ENCODE measurements around the gene SLC6A19.
"Not testable (repeated sequence)": the region's sequence is repeated elsewhere in the genome, so short reads cannot be mapped to it uniquely, and the experiment has no call there.

The SLC6A19 gene

DNA sequence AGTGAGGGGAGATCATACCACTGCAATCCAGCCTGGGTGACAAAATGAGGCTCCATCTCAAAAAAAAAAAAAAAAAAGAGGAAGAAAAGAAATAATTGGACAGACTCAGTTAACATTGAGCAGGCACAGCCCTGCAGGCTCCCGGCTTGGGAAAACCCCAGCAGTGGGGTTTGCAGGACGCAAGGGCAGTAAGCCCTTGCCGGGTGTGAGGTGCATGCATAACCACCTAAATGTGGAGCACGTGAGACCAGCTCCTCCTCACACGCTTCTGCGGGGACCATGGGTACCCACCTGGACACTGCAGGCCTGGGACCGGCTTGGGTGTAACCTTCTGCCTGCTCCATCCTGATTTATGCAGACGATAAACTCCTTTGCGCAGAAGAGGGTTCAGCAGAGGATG, 19.0 kb downstream of the SLC6A19 start:
- H3K36me3 Mint-ChIP-seq = no peaks in the 10 kb centered on the region
- H3K4me1 Mint-ChIP-seq = peaks cover 0 to under 1% of the 10 kb centered on the region in 2 donors
- H3K27me3 Mint-ChIP-seq = peaks cover 6 to 12% of the 10 kb centered on the region in 2 donors
- ATAC-seq (replicated peaks) = no peak
- no peak for DNase-seq
- no peak overlapping the region for H3K4me3 Mint-ChIP-seq
- H3K27ac Mint-ChIP-seq = no peak overlapping the region
- peaks cover 4% of the 10 kb centered on the region in 2 donors for H3K9me3 Mint-ChIP-seq

DNA sequence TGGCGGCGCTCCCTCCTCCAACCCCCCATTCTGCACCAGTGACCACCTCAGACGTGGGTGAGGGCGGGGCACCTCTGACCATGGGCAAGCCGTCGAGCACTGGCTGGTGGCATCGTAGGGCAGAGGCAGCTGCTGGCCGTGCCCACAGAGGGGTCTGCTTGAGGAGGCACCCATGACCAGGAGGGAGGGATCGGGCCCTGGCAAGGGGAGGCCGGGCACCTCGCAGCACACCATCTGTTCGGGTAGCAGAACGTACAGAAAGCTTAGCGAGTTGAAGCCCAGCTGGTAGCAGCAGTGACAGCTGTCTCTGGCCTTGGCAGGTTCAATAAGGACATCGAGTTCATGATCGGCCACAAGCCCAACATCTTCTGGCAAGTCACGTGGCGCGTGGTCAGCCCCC, 19.4 kb downstream of the SLC6A19 start:
- Mint-ChIP-seq H3K27me3 (peaks cover 7 to 11% of the 10 kb centered on the region in 2 donors), H3K9me3 (peaks cover 2% of the 10 kb centered on the region in 2 donors), H3K36me3 (no peaks in the 10 kb centered on the region), H3K4me3 (no peak overlapping the region), H3K4me1 (no peaks in the 10 kb centered on the region), H3K27ac (no peak overlapping the region)
- ATAC-seq (replicated peaks) (no peak), DNase-seq (no peak)

DNA sequence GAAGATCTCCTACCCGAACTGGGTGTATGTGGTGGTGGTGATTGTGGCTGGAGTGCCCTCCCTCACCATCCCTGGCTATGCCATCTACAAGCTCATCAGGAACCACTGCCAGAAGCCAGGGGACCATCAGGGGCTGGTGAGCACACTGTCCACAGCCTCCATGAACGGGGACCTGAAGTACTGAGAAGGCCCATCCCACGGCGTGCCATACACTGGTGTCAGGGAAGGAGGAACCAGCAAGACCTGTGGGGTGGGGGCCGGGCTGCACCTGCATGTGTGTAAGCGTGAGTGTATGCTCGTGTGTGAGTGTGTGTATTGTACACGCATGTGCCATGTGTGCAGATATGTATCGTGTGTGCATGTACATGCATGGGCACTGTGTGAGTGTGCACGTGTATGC, 20.3 kb downstream of the SLC6A19 start:
- Mint-ChIP-seq H3K27me3 (peaks cover 10 to 11% of the 10 kb centered on the region in 2 donors), H3K36me3 (no peaks in the 10 kb centered on the region), H3K9me3 (no peaks in the 10 kb centered on the region), H3K27ac (no peak overlapping the region), H3K4me1 (no peaks in the 10 kb centered on the region), H3K4me3 (no peak overlapping the region)
- no peak for ATAC-seq (replicated peaks)
- no peak for DNase-seq

DNA sequence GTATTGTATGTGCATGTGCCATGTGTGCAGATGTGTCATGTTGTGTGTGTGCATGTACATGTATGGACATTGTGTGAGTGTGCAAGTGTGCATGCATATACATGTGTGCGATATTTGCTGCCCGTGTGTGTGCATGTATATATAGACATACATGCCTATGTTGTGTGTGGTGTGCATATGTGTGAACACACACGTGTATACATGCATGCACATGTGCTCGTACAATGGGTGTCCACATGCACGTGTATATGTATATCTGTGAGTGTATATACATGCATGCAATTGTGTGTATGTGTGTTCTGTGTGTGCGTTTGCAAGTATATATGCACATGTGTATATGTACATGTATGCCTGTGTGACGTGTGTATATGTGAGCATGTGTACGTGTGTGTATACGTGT, 20.8 kb downstream of the SLC6A19 start:
- no peak for DNase-seq
- no peak overlapping the region for H3K4me3 Mint-ChIP-seq
- H3K4me1 Mint-ChIP-seq = no peaks in the 10 kb centered on the region
- H3K9me3 Mint-ChIP-seq = no peaks in the 10 kb centered on the region
- H3K36me3 Mint-ChIP-seq = no peaks in the 10 kb centered on the region
- no peak overlapping the region for H3K27ac Mint-ChIP-seq
- peaks cover 11 to 13% of the 10 kb centered on the region in 2 donors for H3K27me3 Mint-ChIP-seq
- ATAC-seq (replicated peaks) = no peak

DNA sequence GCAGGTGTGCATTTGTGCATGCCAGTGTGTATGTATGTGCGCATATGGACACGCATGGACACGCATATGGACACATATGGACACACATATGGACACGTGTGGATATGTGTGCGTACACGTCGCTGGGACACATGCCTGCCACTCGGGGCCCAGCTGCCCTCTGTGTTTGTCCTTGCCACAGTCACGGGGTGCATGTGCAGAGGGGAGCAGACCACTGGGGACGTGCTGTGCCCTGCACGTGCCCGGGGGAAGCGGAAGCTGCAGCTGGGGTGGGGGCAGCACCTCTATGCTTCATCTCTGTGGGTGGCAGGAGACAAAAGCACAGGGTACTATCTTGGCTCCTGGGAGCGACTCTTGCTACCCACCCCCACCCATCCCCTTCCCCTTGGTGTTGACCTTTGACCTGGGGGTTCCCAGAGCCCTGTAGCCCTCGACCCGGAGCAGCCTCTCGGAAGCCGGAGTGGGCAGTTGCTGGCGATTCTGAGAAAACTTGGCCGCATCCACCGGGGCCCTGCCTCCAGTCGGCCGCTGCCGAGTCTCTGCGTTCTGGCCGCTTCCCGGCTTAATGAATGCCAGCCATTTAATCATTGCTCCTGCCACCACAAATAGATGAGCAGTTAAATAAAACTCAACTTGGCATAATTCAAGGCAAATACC, 21.4 kb downstream of the SLC6A19 start:
- Mint-ChIP-seq H3K9me3 (no peaks in the 10 kb centered on the region), H3K27me3 (peaks cover 11 to 16% of the 10 kb centered on the region in 2 donors), H3K4me3 (no peak overlapping the region), H3K4me1 (no peaks in the 10 kb centered on the region), H3K27ac (no peak overlapping the region), H3K36me3 (no peaks in the 10 kb centered on the region)
- ATAC-seq (replicated peaks) = no peak
- no peak for DNase-seq

DNA sequence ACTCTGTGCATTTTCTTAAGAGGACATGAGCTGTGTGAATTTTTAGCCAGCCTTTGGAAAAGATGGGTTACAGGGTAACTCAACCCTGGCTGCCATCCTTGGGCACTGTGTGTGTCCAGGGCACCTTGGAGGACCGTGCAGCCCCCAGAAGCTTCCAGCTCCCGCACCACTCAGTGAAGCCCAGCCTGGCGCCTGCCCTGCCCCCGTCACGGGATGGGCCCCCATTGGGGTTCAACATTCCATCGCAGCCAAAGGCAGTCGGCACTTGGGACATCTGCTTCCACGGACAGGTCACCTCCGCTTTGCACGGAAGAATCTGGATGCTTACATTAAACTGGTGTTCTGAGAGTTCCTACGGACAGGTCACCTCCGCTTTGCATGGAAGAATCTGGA, 21.9 kb downstream of the SLC6A19 start:
- Mint-ChIP-seq H3K27me3 (peaks cover 14 to 17% of the 10 kb centered on the region in 2 donors), H3K27ac (no peak overlapping the region), H3K4me1 (peaks cover 0 to under 1% of the 10 kb centered on the region in 2 donors), H3K4me3 (no peak overlapping the region), H3K36me3 (no peaks in the 10 kb centered on the region), H3K9me3 (no peaks in the 10 kb centered on the region)
- DNase-seq (no peak), ATAC-seq (replicated peaks) (no peak)

DNA sequence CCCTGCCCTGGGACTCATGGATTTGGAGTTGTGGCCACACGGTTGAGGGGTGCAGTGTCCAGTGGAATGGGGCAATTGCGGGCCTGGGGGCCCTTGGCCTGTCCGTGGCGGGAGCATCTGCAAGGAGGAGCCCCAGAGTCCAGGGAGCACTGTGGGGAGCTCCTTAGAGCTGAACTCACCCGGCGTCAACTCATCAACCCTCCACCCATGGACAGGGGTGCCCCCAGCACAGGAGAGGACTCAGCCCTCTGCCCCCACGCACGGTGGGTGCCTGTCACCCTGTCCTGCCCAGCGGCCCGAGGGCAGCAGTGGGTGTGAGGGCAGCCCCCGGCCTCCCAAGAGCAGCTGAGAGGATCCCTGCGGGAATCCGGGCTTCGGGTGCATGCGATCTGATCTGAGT, 23.2 kb downstream of the SLC6A19 start:
- Mint-ChIP-seq H3K4me1 (peaks cover 2% of the 10 kb centered on the region in 2 donors), H3K27me3 (peaks cover 18 to 20% of the 10 kb centered on the region in 2 donors), H3K27ac (no peak overlapping the region), H3K9me3 (no peaks in the 10 kb centered on the region), H3K36me3 (no peaks in the 10 kb centered on the region), H3K4me3 (no peak overlapping the region)
- DNase-seq = no peak
- no peak for ATAC-seq (replicated peaks)

DNA sequence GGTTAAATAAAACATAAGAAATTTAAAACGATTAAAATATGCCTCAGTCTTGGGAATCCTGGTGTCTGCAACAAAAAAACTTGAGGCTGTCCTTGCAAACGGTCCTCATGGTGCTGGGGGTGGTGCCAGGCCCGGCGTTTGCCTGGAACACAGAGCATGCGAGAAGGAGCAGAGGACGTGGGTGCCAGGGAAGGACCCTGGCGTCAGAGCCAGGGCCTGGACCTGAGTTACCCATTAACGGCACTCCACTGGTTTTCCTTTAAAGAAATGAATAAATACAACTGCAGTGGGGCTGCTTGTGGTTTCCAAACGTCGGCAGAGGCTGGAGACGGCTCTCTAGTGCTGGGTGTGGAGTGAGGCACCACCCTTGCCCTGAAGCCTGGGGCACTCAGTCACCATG, 23.7 kb downstream of the SLC6A19 start, which contains the start of gene SLC6A18:
Gene SLC6A18, plus strand, starts transcription at position 301 of the 400 bp plus-strand sequence. Its CDS starts 97 bp downstream, at position 398.
- no peak within 1 kb of the TSS for H3K4me3 Mint-ChIP-seq
- H3K27ac Mint-ChIP-seq = no peak within 1 kb of the TSS

DNA sequence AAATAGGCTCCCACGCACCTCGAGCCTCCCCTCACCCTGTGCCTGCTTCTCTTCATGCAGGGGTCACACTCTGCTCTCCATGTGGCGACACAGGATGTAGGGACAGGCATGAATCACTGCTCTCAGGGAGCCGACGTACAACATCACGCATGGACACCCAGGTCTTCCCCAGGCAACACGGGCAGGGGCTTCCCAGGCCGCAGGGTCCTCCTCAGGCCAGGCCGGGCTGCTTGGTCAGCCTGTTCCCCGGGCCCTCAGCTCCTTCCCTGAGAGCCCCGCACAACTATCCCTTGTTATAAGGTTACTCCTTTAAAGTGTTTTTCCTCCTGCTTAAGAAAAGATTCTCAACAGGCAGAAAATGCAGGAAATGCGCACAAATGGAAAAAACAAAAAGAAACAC, 24.8 kb downstream of the SLC6A19 start:
- Mint-ChIP-seq H3K27me3 (peaks cover 23 to 31% of the 10 kb centered on the region in 2 donors), H3K27ac (no peak overlapping the region), H3K36me3 (no peaks in the 10 kb centered on the region), H3K4me1 (peaks cover 3 to 6% of the 10 kb centered on the region in 2 donors), H3K4me3 (no peak overlapping the region), H3K9me3 (no peaks in the 10 kb centered on the region)
- ATAC-seq (replicated peaks) (no peak), DNase-seq (no peak)

More for the DNA sequence above, 23.7 kb downstream of the SLC6A19 start, which contains the start of gene SLC6A18:
- H3K4me1 Mint-ChIP-seq = peaks cover 2 to 6% of the 10 kb centered on the region in 2 donors
- DNase-seq = no peak
- H3K9me3 Mint-ChIP-seq = no peaks in the 10 kb centered on the region
- H3K36me3 Mint-ChIP-seq = no peaks in the 10 kb centered on the region
- peaks cover 18 to 25% of the 10 kb centered on the region in 2 donors for H3K27me3 Mint-ChIP-seq
- ATAC-seq (replicated peaks) = no peak

DNA sequence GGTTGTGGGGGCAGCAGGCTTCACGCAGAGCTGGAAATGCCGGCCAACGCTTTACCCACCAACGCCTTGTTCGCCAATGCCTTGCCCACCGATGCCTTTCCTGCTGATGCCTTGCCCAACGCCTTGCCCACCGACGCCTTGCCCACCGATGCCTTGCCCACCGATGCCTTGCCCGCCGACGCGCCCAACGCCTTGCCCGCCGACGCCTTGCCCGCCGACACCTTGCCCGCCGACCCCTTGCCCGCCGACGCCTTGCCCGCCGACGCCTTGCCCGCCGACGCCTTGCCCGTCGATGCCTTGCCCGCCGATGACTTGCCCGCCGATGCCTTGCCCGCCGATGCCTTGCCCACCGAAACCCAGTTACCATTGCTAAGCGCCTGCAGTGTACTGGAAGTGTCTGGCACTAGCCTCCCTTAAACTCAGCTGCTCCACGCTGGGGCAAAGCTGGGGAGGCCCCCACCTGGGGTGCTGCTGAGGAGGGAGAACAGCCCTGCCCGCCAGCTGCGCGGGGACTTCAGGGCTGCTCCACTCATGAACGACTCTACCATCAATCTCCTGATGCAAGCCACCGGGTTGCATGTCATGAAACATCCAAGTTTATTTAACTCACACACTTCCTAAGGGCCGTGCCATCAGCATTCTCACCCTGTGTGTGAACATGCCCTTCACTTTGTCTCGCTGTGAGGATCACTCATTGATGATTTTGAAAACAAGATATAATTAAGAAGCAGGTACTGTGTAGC, 25.6 kb downstream of the SLC6A19 start:
- no peak overlapping the region for H3K4me3 Mint-ChIP-seq
- H3K9me3 Mint-ChIP-seq = no peaks in the 10 kb centered on the region
- peaks cover 3 to 6% of the 10 kb centered on the region in 2 donors for H3K4me1 Mint-ChIP-seq
- ATAC-seq (replicated peaks) (no peak), DNase-seq (no peak)
- H3K27me3 Mint-ChIP-seq = peaks cover 23 to 31% of the 10 kb centered on the region in 2 donors
- H3K27ac Mint-ChIP-seq = no peak overlapping the region
- no peaks in the 10 kb centered on the region for H3K36me3 Mint-ChIP-seq

DNA sequence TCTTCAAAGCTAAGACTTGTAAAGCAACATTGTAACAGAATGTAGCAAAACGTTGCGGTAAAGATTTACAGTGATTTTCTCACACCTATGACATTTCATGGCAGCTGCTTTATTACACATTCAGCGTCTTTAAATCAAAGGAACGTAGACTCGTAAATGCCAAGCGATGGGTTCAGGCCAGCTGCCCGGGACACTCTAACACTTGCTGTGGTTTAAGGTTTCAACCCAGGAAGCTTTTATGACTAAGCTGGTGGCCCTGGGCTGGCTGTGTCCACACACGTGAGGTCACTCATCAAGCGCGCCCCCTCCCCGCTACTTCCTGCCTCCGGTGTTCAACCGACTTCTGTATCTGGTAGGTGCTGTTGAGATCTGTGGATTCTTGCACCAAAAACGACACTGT, 26.3 kb downstream of the SLC6A19 start:
- Mint-ChIP-seq H3K4me1 (peaks cover 3 to 6% of the 10 kb centered on the region in 2 donors), H3K36me3 (no peaks in the 10 kb centered on the region), H3K9me3 (no peaks in the 10 kb centered on the region), H3K27ac (no peak overlapping the region), H3K27me3 (peaks cover 23 to 31% of the 10 kb centered on the region in 2 donors), H3K4me3 (no peak overlapping the region)
- no peak for ATAC-seq (replicated peaks)
- DNase-seq = no peak

DNA sequence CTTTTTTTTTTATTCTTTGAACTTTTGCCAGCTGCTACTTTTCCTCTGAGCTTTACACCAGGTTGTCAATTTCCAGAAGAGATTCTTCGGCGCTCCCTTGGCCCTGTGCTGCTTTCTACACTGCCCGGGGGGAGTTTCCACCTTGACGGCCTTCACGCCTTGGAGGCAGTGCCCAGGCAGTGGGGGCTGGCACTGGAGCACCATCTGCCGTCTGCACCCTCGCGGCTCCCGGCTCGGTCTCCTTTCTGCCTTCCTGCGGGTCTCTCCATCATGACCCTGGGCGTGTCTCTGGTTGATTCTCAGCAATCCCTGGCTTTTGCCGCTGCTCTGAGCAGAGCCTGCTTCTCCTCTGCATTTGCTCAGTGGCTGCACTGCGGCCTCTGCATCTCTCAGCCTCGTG, 26.7 kb downstream of the SLC6A19 start:
- peaks cover 23 to 31% of the 10 kb centered on the region in 2 donors for H3K27me3 Mint-ChIP-seq
- peaks cover 3 to 6% of the 10 kb centered on the region in 2 donors for H3K4me1 Mint-ChIP-seq
- H3K36me3 Mint-ChIP-seq = no peaks in the 10 kb centered on the region

DNA sequence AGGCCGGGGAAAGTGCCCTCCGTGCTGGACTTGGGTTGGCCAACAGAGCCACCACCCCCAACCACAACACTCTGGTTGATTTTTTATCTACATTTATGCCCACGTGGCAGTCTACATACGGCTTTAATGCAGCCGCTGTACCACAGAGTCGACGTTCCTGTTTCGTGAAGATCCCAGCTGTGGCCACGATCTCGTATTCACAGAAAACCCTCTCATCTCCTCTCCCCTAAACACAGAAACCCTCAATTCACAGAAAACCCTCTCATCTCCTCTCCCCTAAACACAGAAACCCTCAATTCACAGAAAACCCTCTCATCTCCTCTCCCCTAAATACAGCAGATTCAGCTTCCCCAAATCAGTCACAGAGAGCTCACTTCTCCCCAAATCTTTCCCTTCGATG, 27.6 kb downstream of the SLC6A19 start:
- H3K27ac Mint-ChIP-seq; DNase-seq; H3K4me3 Mint-ChIP-seq; H3K4me1 Mint-ChIP-seq; ATAC-seq (replicated peaks); H3K9me3 Mint-ChIP-seq; H3K36me3 Mint-ChIP-seq: not testable (repeated sequence)
- H3K27me3 Mint-ChIP-seq = peaks cover 23 to 31% of the 10 kb centered on the region in 2 donors

More for the DNA sequence above, 26.7 kb downstream of the SLC6A19 start:
- no peak for ATAC-seq (replicated peaks)
- DNase-seq = no peak
- Mint-ChIP-seq H3K9me3 (no peaks in the 10 kb centered on the region), H3K27ac (peak overlapping the region; percentile 2), H3K4me3 (no peak overlapping the region)

DNA sequence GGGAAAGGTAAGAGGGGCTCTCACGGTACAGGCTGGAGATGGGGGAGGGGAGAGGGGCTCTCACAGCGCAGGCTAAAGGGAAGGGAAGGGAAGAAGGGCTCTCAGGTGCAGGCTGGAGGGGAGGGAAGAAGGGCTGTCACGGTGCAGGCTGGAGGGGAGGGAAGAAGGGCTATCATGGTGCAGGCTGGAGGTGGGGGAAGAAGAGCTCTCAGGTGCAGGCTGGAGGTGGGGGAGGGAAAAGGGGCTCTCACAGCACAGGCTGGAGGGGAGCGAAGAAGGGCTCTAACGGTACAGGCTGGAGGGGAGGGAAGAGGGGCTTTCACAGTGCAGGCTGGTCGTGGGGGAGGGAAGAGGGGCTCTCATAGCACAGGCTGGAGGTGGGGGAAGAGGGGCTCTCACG, 28.4 kb downstream of the SLC6A19 start:
- DNase-seq = no peak
- Mint-ChIP-seq H3K9me3 (peaks cover 0 to 1% of the 10 kb centered on the region in 2 donors), H3K27me3 (peaks cover 23 to 31% of the 10 kb centered on the region in 2 donors), H3K4me3 (no peak overlapping the region), H3K27ac (no peak overlapping the region), H3K36me3 (peaks cover 0 to 1% of the 10 kb centered on the region in 2 donors), H3K4me1 (peaks cover 3 to 6% of the 10 kb centered on the region in 2 donors)
- ATAC-seq (replicated peaks) = peak in 1 of 2 donors; percentile 16

DNA sequence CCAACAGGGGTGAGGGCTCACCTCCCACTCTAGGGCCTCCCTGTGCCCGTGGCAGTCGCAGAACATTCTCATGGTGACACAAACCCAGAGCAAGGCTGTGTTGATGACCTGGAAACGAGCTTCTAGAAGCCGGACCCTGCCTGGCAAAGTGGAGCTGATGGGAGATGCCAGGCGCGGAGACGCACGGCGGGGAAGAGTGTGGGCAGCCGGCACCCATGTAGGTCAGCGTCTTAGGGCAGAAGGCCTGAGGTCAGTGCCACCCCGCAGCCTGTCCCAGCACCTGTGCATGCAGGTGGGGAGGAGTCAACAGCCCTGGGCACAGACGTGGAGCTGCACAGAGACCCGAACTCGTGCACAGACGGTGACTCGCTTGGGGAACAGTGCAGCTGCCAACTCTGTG, 29.2 kb downstream of the SLC6A19 start:
- H3K4me3 Mint-ChIP-seq = no peak overlapping the region
- H3K36me3 Mint-ChIP-seq = peaks cover 0 to 6% of the 10 kb centered on the region in 2 donors
- peaks cover 2 to 5% of the 10 kb centered on the region in 2 donors for H3K9me3 Mint-ChIP-seq
- peaks cover 3 to 6% of the 10 kb centered on the region in 2 donors for H3K4me1 Mint-ChIP-seq
- H3K27ac Mint-ChIP-seq = no peak overlapping the region
- H3K27me3 Mint-ChIP-seq = peaks cover 23 to 31% of the 10 kb centered on the region in 2 donors
- DNase-seq (no peak), ATAC-seq (replicated peaks) (no peak)

All from stimulated activated naive B cell treated with anti-CD40 and anti-IgM and Interleukin-4, amounts not matched to agents 10 μg/mL and 1 μg/mL and 100 μg/mL, for 72 hours (primary cell).